Fibroblast of the aortic adventitia (primary cell): ENCODE measurements around the gene PIPOX. TPM values are rescaled to one million over a fixed set of nuclear protein-coding genes. Genes with fewer than 3 reads are reported as not detected.
A peak's percentile ranks its signal among the peaks of the same experiment; 100 is the strongest.

Source experiments
- DNase-seq: peaks from one replicate; pipeline ENCODE4 v3.0.0-alpha.2; 2010; ENCODE audit warnings: low read depth
- H3K4me3 ChIP-seq: 2 replicates; pipeline ENCODE4 v1.5.1; 2011; ENCODE audit warnings: low read depth, mild to moderate bottlenecking, control low read depth, low read length, moderate library complexity
- CTCF ChIP-seq: IDR thresholded peaks from 2 replicates; pipeline ENCODE4 v1.5.1; 2011; ENCODE audit warnings: mild to moderate bottlenecking, low read length, control low read depth, inconsistent platforms; ENCODE audit not compliant: insufficient read depth
- total RNA-seq: library from RNA; depleted of rRNA; stranded (reverse); fragments of >200 nt; gene quantifications from 2 replicates; pipeline ENCODE4 v1.2.3, GENCODE V29; 2012; ENCODE audit warnings: low replicate concordance

PIPOX gene
- total RNA-seq, 1 donor: 1.8 TPM

- no peak for DNase-seq
- H3K4me3 ChIP-seq: no peak overlapping the region
- TF ChIP-seq CTCF: no peak
These were observed 31.5 kb downstream of the PIPOX start for GRCh38 chr17:29074488-29074887.

- no peak for DNase-seq
- H3K4me3 ChIP-seq: no peak overlapping the region
- TF ChIP-seq CTCF: no peak
These were observed 33.1 kb downstream of the PIPOX start for GRCh38 chr17:29076087-29076486.

- no peak for TF ChIP-seq CTCF
- no peak overlapping the region for H3K4me3 ChIP-seq
- DNase-seq: no peak
These were observed 33.8 kb downstream of the PIPOX start for GRCh38 chr17:29076722-29077121.

GRCh38 chr17:29077320-29077719, 34.4 kb downstream of the PIPOX start:
- DNase-seq: no peak
- TF ChIP-seq CTCF: no peak
- no peak overlapping the region for H3K4me3 ChIP-seq

- no peak overlapping the region for H3K4me3 ChIP-seq
- DNase-seq: peak; percentile 37
- TF ChIP-seq CTCF: no peak
These were observed 35.5 kb downstream of the PIPOX start for GRCh38 chr17:29078183-29079045.

GRCh38 chr17:29079433-29079832, 36.5 kb downstream of the PIPOX start:
- no peak for TF ChIP-seq CTCF
- no peak for DNase-seq
- H3K4me3 ChIP-seq: no peak overlapping the region
